Stimulated activated CD8-positive, alpha-beta memory T cell treated with anti-CD3 and anti-CD28 coated beads, Interleukin-12 subunit alpha, Interleukin-12 subunit beta, amount 100 ng/mL, for 4 hours (primary cell): Measurements from ENCODE around the gene PNRC1.
"Not testable (repeated sequence)": the region's sequence is repeated elsewhere in the genome, so short reads cannot be mapped to it uniquely, and the experiment has no call there.

Source experiments
- DNase-seq: peaks from one replicate; pipeline ENCODE4 v3.0.0-alpha.2; 2020; ENCODE audit warnings: low read depth

The PNRC1 gene

DNA sequence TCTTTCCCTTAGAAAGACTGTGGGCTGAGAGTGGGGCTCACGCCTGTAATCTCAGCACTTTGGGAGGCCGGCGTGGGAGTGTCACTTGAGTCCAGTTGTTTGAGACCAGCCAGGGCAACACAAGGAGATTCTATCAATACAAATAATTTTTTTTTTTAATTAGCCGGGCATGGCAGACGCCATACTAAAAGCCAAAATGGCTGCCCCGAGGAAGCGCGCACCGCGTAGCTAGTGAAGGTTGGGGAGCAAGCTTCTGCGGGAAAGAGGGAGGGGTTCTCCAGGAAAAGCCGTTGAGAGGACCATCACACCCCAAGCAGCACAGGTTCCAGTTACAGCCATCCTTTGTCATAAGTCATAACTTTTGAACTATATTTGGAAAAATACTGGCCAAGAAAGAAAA, 21.3 kb upstream of the PNRC1 start:
- no peak for DNase-seq

DNA sequence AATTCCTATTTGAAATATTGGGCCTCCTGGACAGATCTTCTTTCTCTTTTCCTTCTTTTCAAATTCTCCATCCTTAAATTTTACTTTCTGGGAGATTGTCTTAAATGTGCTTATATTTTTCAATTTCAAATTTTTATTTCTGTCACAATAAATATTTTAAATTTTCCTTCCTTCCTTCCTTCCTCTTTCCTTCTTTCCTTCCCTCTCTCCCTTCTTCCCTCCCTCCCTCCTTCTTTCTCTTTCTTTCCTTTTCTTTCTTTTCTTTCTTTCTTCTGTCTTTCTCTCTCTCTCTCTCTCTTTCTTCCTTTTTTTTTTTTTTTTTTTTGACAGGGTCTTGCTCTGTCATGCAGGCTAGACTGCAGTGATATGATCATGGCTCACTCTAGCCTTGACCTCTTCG, 16.7 kb upstream of the PNRC1 start:
- DNase-seq: no peak

DNA sequence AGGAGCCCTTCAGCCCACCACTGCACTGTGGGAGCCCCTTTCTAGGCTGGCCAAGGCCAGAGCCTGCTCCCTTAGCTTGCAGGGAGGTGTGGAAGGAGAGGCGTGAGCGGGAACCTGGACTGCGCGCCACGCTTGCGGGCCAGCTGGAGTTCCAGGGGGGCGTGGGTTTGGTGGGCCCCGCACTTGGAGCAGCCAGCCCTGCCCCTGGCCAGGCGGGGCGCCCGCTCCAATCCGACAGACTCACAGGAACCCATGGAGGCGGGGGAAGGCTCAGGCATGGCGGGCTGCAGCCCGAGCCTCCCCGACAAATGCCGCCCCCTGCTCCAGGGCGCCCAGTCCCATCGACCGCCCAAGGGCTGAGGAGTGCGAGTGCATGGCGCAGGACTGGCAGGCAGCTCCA, 15.6 kb upstream of the PNRC1 start:
- DNase-seq: not testable (repeated sequence)

DNA sequence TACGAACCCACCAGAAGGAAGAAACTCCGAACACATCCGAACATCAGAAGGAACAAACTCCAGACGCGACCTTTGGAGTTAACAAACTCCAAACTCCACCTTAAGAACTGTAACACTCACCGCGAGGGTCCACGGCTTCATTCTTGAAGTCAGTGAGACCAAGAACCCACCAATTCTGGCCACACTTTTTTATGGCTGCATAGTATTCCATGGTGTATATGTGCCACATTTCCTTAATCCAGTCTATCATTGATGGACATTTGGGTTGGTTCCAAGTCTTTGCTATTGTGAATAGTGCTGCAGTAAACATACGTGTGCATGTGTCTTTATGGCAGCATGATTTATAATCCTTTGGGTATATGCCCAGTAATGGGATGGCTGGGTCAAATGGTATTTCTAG, 14.4 kb upstream of the PNRC1 start:
- DNase-seq: not testable (repeated sequence)

DNA sequence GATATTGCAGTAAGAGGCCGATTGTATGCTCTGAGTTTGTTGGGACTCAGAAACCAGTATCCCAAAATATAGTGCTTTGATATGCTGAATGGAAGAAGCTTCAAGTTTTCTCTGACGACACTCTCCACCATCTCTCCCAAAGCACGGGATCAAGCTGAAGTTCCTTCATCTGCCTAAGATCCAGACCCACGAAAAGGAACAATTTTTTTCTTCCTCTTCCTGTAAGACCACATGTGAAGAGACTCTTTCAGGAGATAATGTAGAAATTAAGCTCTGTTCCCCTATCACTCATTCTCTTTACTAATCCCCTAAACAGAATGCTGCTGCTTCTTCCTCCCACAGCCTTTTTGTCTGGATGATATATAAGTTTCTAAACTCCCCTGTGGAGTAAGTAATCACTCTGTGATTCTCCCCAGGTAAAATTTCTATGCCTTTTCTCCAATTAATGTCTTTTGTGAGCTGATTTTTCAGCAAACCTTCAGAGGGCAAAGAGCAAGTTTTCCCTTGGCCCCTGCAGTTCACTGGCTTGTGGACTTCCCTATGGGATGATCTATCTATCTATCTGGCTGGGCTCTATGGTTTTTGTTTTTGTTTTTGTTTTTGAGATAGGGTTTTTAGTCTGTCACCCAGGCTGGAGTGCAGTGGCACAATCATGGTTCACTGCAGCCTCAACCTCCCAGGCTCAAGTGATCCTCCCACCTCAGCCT, 13.5 kb upstream of the PNRC1 start:
- no peak for DNase-seq

DNA sequence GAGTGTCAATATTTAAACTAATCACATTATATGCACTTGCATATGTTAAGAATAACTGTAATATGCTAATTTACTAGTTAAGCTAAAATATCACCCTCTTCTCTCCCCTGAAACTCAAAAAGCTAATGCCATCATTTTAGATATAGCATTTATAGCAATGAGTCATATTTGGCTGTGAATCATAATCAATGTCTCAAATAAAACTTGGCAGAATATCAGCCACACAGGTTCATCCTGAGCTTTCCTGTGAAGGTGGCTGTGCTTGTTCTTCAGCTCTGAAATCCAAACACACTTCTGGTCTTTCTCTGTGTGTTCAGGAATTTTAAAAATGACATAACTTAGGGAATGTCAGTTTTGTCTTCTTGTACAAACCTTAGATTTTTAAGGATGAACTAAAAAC, 12.8 kb upstream of the PNRC1 start:
- no peak for DNase-seq

DNA sequence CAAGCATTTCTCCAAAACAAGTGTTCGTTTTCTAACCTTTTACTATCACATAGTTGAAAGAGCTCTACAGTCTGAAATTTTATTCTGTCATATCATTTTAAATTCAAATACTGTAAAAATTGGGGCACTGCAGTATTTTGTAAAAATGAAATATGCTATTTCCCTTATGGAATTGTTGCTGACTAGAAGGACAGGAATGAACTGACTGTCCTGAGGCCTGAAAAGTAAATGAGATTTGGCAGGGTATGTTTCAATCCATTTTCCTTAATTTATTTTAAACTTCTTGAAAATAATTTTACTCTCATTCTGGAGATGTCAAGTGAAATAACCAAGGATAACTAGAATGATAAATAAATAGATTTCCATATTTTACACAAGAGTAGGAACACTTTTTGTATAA, 11.9 kb upstream of the PNRC1 start:
- DNase-seq: no peak

- DNase-seq: no peak
Measured at GRCh38 chr6:89069536-89070163, 10.9 kb upstream of the PNRC1 start.

DNA sequence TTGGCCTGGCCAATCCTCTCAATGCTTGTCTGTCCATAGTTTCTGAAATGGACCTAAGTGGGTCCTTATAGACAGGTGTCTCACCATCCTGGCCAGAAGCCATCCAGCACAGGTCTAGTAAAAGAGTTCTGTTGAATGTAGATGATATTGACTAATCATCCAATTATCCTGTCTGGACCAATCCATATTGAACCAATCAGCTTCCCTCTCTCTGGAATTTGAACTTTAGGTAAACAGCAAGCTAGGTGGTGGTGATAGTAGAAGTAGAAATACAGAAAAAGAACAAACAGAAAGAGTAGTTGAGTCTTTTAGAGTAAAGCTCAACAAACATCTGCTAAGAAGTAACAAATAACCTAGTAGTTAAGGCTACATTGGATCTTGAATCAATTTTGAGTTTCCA, 9.5 kb upstream of the PNRC1 start:
- DNase-seq: no peak

DNA sequence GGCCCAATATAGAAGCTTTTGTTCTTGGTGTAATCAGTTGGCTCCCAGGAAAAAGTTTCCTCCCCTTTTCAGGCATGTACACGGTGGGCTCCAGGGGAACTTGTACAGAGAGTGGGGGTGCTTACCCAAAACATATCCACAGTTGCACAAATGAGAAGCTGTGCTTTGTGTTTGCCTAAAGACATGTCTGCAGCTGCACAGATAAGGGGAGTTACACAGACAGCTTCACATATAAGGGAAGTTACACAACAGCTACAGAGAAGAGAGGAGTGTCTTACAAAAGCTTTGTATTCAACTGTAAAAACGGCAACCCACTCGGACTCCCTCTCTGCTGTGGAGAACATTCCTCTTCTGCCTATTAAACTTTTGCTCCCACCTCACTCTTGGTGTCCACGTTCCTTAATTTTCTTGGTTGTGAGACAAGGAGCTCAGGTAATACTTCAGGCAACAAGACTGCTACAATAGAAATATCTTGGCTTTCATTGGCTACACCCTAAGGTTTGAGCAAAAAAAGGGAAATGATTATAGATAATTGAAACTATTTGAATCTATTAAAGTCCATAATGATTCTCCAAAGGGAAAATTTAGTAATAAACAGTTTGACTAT, 7.4 kb upstream of the PNRC1 start:
- DNase-seq: no peak

GRCh38 chr6:89073840-89074239, 6.7 kb upstream of the PNRC1 start:
- no peak for DNase-seq

GRCh38 chr6:89079511-89080234, 878 bp upstream of the PNRC1 start:
- DNase-seq: peak; percentile 30

GRCh38 chr6:89081129-89081422, 525 bp downstream of the PNRC1 start:
- DNase-seq: no peak

DNA sequence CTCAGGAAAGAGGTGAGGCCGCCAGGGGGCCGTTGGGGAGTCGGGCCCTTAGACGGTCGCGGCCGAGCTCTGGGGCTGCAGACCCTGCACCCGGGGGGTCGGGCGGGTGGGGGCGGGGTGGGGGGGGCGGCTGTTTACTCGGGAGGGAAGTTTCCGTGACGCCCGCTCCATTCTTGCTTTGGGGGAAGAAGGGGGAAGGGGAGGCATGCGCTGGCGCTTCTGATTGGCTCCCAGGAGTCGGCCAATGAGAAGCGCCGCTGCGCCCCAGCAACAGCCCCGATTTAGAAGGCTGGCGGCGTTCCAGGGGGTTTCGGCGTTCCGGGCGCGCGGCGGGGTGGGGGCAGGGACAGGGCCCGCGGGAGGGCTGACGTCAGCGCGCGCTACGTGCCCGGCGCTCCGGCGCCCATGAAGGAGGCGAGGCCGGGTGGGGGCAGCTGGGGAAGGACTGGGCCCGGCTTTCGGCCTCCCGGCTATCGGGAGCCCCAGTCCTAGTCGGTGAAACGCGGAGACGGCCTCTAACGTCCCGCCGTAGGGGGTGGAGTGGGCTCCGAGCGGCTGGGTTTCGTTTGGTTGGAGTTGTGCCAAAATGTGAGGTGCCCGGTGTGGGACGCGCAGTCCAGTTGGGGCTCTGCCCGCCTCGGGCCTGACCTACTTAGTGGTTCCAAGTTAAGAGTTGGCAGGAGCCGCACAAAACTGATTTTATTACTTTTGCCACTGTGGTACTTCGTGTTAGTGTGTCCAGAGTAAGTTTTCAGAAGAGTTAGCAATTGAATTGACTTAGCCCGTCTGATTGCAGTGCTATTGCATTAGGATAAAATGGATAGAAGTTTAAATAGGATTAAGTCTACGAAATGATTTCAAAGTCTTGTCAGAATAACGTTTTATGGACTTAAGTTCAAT, 1.1 kb downstream of the PNRC1 start:
- DNase-seq: peak; percentile 97

DNA sequence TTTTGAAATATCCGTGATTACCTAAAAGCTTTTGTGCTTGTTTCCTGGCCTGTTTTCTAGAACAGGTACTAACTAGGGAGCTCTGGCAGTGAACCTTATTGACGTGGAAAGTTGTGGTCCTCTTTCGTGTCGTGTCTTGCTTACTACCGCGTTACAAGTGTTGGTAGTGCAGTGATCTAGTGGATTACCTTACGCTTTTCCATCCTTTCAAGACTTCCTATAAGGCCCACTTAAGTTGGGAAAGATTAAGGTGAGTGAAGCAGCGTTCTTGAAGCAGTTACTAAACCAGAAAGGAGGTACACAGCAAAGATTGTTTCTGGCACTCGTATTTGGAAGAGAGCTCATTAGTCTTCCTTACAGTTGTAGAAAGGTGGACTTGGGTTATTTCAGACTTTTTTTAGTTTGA, 1.9 kb downstream of the PNRC1 start:
- DNase-seq: no peak

GRCh38 chr6:89084542-89084941, 4.0 kb downstream of the PNRC1 start:
- DNase-seq: no peak

GRCh38 chr6:89084954-89085353, 4.4 kb downstream of the PNRC1 start:
- no peak for DNase-seq

DNA sequence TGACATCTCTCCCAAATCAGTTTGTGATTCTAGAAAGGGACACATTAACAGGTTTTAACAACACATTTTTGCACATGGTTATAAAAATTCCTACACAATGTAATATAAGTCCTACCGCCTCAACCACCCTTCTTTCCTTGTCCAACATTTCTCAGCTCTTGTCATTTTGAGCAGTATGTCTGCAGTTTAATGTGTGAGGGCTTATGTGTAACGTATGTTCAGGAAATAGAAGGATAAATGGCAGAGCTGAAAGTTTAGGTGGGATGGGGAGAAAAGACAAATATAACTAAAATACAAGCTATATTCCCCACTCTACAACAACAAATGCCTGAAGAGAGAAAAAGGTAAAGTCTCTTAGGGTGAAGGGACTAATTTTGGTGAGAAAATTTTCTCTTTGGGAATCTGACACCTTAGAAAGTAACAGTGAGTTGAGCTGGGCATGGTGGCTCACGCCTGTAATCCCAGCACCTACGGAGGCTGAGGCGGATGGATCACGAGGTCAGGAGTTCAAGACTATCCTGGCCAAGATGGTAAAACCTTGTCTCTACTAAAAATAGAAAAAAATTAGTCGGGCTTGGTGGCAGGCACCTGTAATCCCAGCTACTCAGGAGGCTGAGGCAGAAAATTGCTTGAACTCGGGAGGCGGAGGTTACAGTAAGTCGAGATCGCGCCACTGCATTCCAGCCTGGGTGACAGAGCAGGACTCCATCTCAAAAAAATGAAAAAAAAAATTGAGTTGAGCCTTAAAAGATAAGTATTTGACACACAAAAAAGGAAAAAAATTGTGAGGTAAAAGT, 5.1 kb downstream of the PNRC1 start:
- DNase-seq: no peak

DNA sequence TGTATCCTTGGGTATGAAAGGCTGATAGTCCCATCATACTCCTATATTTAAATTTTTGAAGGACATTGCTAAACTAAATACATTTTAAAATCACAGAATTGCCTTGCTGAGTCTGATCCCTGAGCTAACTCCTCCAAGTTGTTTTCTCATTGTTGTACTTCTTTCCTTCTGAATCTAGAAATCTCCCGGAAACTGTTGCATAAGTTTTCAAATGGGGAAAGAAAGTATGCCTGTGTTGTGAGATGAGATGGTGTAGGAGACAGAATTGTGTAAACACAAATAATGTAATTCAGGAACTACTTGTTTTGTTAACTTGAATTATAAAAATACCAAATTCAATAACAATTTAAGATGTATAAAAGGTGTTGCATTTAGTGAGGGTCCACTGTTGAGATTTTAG, 7.3 kb downstream of the PNRC1 start:
- DNase-seq: no peak

DNA sequence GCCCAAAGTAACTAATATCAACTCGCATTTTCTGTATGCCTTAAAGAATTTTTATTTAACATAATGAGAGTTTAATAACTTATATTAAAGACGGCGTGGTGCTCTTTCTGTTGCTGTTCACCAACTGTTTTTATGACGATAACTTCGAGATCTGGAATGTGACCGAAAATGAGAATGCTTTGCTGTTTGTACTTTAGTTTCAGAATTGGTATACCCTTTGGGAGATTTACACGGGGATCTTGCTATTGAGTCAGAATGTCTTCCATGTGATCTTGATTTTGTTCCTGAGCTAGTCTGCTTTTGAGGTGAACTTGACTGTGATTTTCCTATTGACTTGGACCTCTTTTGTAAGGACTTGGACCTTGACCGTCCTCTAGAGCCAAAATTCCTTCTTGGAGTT, 17.9 kb downstream of the PNRC1 start:
- DNase-seq: no peak

GRCh38 chr6:89100114-89100513, 19.6 kb downstream of the PNRC1 start:
- no peak for DNase-seq
